Jurkat, Clone E6-1 (cell line): ENCODE results near the gene CDRT15.
"Not testable (repeated sequence)": the region's sequence is repeated elsewhere in the genome, so short reads cannot be mapped to it uniquely, and the experiment has no call there.

ENCODE experiments used
- DNase-seq: peaks from one replicate; pipeline ENCODE4 v3.0.0-alpha.2; 2011; ENCODE audit warnings: low read depth, low spot score
- H3K4me3 ChIP-seq: 2 replicates; pipeline ENCODE4 v1.5.1; 2011; ENCODE audit warnings: mild to moderate bottlenecking, low read length, control low read depth, moderate library complexity

Gene CDRT15

GRCh38 chr17:14192636-14193344 is 43.9 kb downstream of the CDRT15 start:
- not testable (repeated sequence) for H3K4me3 ChIP-seq, DNase-seq

GRCh38 chr17:14192039-14192438 is 44.6 kb downstream of the CDRT15 start:
- DNase-seq, H3K4me3 ChIP-seq: not testable (repeated sequence)

- not testable (repeated sequence) for H3K4me3 ChIP-seq, DNase-seq
These were observed 45.2 kb downstream of the CDRT15 start for GRCh38 chr17:14191469-14191868.

- H3K4me3 ChIP-seq, DNase-seq: not testable (repeated sequence)
These were observed 45.9 kb downstream of the CDRT15 start for GRCh38 chr17:14190774-14191173.

GRCh38 chr17:14186443-14186842 is 50.2 kb downstream of the CDRT15 start:
- DNase-seq = not testable (repeated sequence)

More at GRCh38 chr17:14186443-14186842, 50.2 kb downstream of the CDRT15 start:
- H3K4me3 ChIP-seq = not testable (repeated sequence)
